HepG2 (cell line): ENCODE data around the gene NXN. TPM values are rescaled to one million over a fixed set of nuclear protein-coding genes. Genes with fewer than 3 reads are reported as not detected.

ENCODE experiments used
- ATAC-seq: fragments of 200-7000 bp; cut with Tn5 transposase; 3 replicates; pipeline ENCODE4 v1.9.1; 2020; ENCODE audit warnings: mild to moderate bottlenecking, moderate library complexity
- BruUV-seq: library from RNA; stranded (reverse); fragments of 400-500 nt; replicated peaks from 2 replicates; lab custom pipeline; 2021; lab: Mats Ljungman, UMichigan
- CTCF ChIA-PET: fragments of 300-600 bp; formaldehyde crosslinking; extraction: SDS; loops from one replicate; lab custom pipeline; 2021; ENCODE audit warnings: low total read pairs, inconsistent platforms, low intra/inter-chr PET ratio; lab: Yijun Ruan, JAX
- POLR2A ChIA-PET: fragments of 350-600 bp; sonication (Branson Sonifier 250); formaldehyde crosslinking; loops from one replicate; lab custom pipeline; 2020; ENCODE audit warnings: antibody characterized with exemption, inconsistent platforms; lab: Yijun Ruan, JAX
- DNase-seq: peaks from one replicate; pipeline ENCODE4 v3.0.0-alpha.2; 2015; ENCODE audit warnings: low spot score
- FAIRE-seq: peaks from 3 replicates; lab custom pipeline; 2011; peaks lifted over from hg19 to GRCh38; lab: Jason Lieb, UNC
- H2AFZ ChIP-seq: one replicate; pipeline ENCODE4 v1.6.1; 2011; ENCODE audit warnings: low read length, inconsistent platforms
- H3K27ac ChIP-seq: fragments of 300-600 bp; 3 replicates; pipeline ENCODE4 v1.8.0; 2011; ENCODE audit warnings: mixed run types, mild to moderate bottlenecking, mixed read lengths, low read length, inconsistent platforms; ENCODE audit not compliant: insufficient read depth; ENCODE audit errors: extremely low read length
- H3K27me3 ChIP-seq, 2 experiments: fragments of 200-600 bp in 1 of 2; 2 replicates in 1 of 2; 3 replicates in 1 of 2; pipeline versions ENCODE4 v1.6.0 to v1.8.0; 2011; ENCODE audit warnings: low read length in 2 of 2, mild to moderate bottlenecking in 2 of 2, moderate library complexity in 2 of 2, inconsistent platforms in 1 of 2; ENCODE audit not compliant: insufficient read depth in 2 of 2, control insufficient read depth in 1 of 2
- H3K36me3 ChIP-seq, 2 experiments: fragments of 200-600 bp in 1 of 2; replicated peaks in 1 of 2; 2 replicates in 1 of 2; 3 replicates in 1 of 2; pipeline versions ENCODE4 v1.5.1 to v1.8.0; 2011; ENCODE audit warnings: low read length in 2 of 2, inconsistent platforms in 1 of 2; ENCODE audit not compliant: insufficient read depth in 2 of 2, control insufficient read depth in 1 of 2
- H3K4me1 ChIP-seq: 2 replicates; pipeline ENCODE4 v1.5.1; 2012; ENCODE audit warnings: low read length, inconsistent platforms; ENCODE audit not compliant: insufficient read depth
- H3K4me2 ChIP-seq: 2 replicates; pipeline ENCODE4 v1.6.0; 2011; ENCODE audit warnings: low read depth, low read length, inconsistent platforms
- H3K4me3 ChIP-seq, 3 experiments: fragments of 200-600 bp in 1 of 3; sonication (generic), shearing (Covaris generic) in 1 of 3; replicated peaks in 1 of 3; 2 replicates each; pipeline ENCODE4 v1.5.1; 2011 to 2016; ENCODE audit warnings: low read length in 3 of 3, inconsistent platforms in 2 of 3, low read depth in 2 of 3, mild to moderate bottlenecking in 2 of 3, control low read depth in 1 of 3, mixed read lengths in 1 of 3; ENCODE audit not compliant: insufficient read depth in 1 of 3
- H3K79me2 ChIP-seq: one replicate; pipeline ENCODE4 v1.6.1; 2011; ENCODE audit warnings: low read length, inconsistent platforms; ENCODE audit not compliant: insufficient read depth
- H3K9ac ChIP-seq: 2 replicates; pipeline ENCODE4 v1.6.0; 2011; ENCODE audit warnings: mild to moderate bottlenecking, low read depth, low read length, inconsistent platforms; ENCODE audit not compliant: insufficient read depth
- H3K9me3 ChIP-seq: 2 replicates; pipeline ENCODE4 v1.5.1; 2012; ENCODE audit warnings: mild to moderate bottlenecking, low read length
- H4K20me1 ChIP-seq: 2 replicates; pipeline ENCODE4 v1.6.0; 2011; ENCODE audit warnings: inconsistent platforms, mild to moderate bottlenecking, low read length, moderate library complexity; ENCODE audit not compliant: insufficient read depth
- CBX2 ChIP-seq, 2 experiments: fragments of 200-600 bp in 1 of 2; sonication (generic); formaldehyde crosslinking in 1 of 2; IDR thresholded peaks; 2 replicates each; pipeline versions ENCODE4 v1.7.0 to v1.8.1; 2018 to 2022; ENCODE audit warnings: low read depth in 2 of 2, low read length in 1 of 2, mild to moderate bottlenecking in 1 of 2, missing genetic modification reagents in 1 of 2
- CBX5 ChIP-seq: sonication (generic); formaldehyde crosslinking; IDR thresholded peaks from 2 replicates; pipeline ENCODE4 v1.4.0; 2020; ENCODE audit warnings: missing genetic modification reagents, borderline replicate concordance
- DBP ChIP-seq: sonication (generic); formaldehyde crosslinking; IDR thresholded peaks from 2 replicates; pipeline ENCODE4 v1.4.0; 2020; ENCODE audit warnings: missing genetic modification reagents; ENCODE audit errors: not compliant biosample characterization
- JUNB ChIP-seq: sonication (generic); formaldehyde crosslinking; IDR thresholded peaks from 2 replicates; pipeline ENCODE4 v1.8.0; 2022; ENCODE audit warnings: missing genetic modification reagents, mild to moderate bottlenecking, borderline replicate concordance
- RFX3 ChIP-seq: IDR thresholded peaks from 2 replicates; pipeline ENCODE4 v1.6.1; 2016; ENCODE audit warnings: missing biosample characterization, missing genetic modification reagents
- ZBTB14 ChIP-seq: sonication (generic); formaldehyde crosslinking; IDR thresholded peaks from 2 replicates; pipeline ENCODE4 v1.4.0; 2020; ENCODE audit warnings: missing genetic modification reagents
- WGBS: methylation state at CpG from one replicate; pipeline ENCODE4 v1.1.6; 2017; ENCODE audit warnings: low lambda C conversion rate; 5-methylcytosine and 5-hydroxymethylcytosine counted together
- in situ Hi-C: cut with HindIII; loops from 2 replicates; pipeline ENCODE4 v1.10.0; 2017; ENCODE audit warnings: low pct_unique_long_range_greater_than_20kb; ENCODE audit not compliant: extremely low pct_ligation_motif_present
- intact Hi-C: fragments of 100-400 bp; cut with micrococcal nuclease; formaldehyde crosslinking; loops from one replicate; pipeline ENCODE4 v1.10.0; 2022; ENCODE audit not compliant: unreplicated experiment
- polyA plus RNA-seq, 8 experiments: library from polyadenylated mRNA; depleted of rRNA in 3 of 8; stranded (reverse) in 7 of 8; unstranded in 1 of 8; fragments of >200 nt; fragmentation: Illumina TruSeq in 4 of 8; extraction: Trizol in 4 of 8; gene quantifications; 2 replicates each; pipeline versions ENCODE4 v1.2.1 to v1.2.3, GENCODE V29; 2011 to 2016; ENCODE audit warnings: low read depth in 4 of 8, missing spikeins in 1 of 8, mixed read lengths in 1 of 8; ENCODE audit not compliant: insufficient read depth in 1 of 8
- total RNA-seq, 5 experiments: library from RNA; depleted of rRNA; stranded (reverse); fragments of >200 nt; fragmentation: Illumina TruSeq; extraction: Trizol; gene quantifications; 2 replicates each; pipeline ENCODE4 v1.2.3, GENCODE V29; 2016; ENCODE audit warnings: low read depth in 1 of 5
- TF ChIP-seq, protein P1 (sequence below): sonication (generic); formaldehyde crosslinking; IDR thresholded peaks from 2 replicates; pipeline ENCODE4 v1.9.0; 2021; ENCODE audit warnings: missing genetic modification reagents, mild to moderate bottlenecking, borderline replicate concordance

Gene NXN
- total and polyA plus RNA-seq, 2 of the 13 experiments (the other 11 are each of a cell fraction or from before 2014, with no cell fraction given), result 22.2 to 24.3 TPM

- Histone ChIP-seq H2AFZ (no peak overlapping the region), H4K20me1 (no peaks in the 10 kb centered on the region), H3K9me3 (no peaks in the 10 kb centered on the region), H3K4me3 (no peak overlapping the region), H3K27me3 (no peaks in the 10 kb centered on the region), H3K4me1 (peaks cover 7% of the 10 kb centered on the region), H3K36me3 (no peaks in the 10 kb centered on the region), H3K4me2 (no peak overlapping the region), H3K79me2 (no peaks in the 10 kb centered on the region), H3K9ac (no peak overlapping the region), H3K27ac (no peak overlapping the region)
- no peak for TF ChIP-seq DBP (CRISPR knock-in tag)
- no peak for TF ChIP-seq JUNB (CRISPR knock-in tag)
- no peak for TF ChIP-seq CBX2 (IDR thresholded peaks at IDR 0.05; ENCODE audit: low read depth, low read length)
- TF ChIP-seq CBX2 (CRISPR knock-in tag; IDR thresholded peaks at IDR 0.05; ENCODE audit: low read depth), result no peak
- no peak for TF ChIP-seq CBX5
- TF ChIP-seq, protein P1, sequence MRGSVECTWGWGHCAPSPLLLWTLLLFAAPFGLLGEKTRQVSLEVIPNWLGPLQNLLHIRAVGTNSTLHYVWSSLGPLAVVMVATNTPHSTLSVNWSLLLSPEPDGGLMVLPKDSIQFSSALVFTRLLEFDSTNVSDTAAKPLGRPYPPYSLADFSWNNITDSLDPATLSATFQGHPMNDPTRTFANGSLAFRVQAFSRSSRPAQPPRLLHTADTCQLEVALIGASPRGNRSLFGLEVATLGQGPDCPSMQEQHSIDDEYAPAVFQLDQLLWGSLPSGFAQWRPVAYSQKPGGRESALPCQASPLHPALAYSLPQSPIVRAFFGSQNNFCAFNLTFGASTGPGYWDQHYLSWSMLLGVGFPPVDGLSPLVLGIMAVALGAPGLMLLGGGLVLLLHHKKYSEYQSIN (CRISPR knock-in tag), result no peak
- no peak for TF ChIP-seq RFX3 (CRISPR knock-in tag)
- TF ChIP-seq ZBTB14 (CRISPR knock-in tag), result no peak
- POLR2A ChIA-PET, result no interaction called here
- no TSS peak for BruUV-seq
- intact Hi-C loops (no loop called here), in situ Hi-C loops (no loop called here)
- no peak for FAIRE-seq
- DNase-seq, result no peak
- no peak for ATAC-seq
- WGBS, result 90% methylated on average over 3 of the region's 9 CpGs
- CTCF ChIA-PET, result no interaction called here
These were observed 47.5 kb upstream of the NXN start for GRCh38 chr17:1027044-1027443.
